ENCODE results near the gene PHF19.

The PHF19 gene

GRCh38 chr9:120866651-120867050 is 10.3 kb downstream of the PHF19 start:
- TF ChIP-seq POLR2AphosphoS5 (IDR thresholded peaks at IDR 0.05; ENCODE audit: borderline replicate concordance, low read depth, low read length) = no peak
- no peak for TF ChIP-seq EZH2 (IDR thresholded peaks at IDR 0.05)
- TF ChIP-seq FOXP2 (optimal IDR thresholded peaks at IDR 0.05; ENCODE audit: control extremely low read depth, extremely low read length, insufficient read depth) = no peak
- no peak overlapping the region for H3K4me3 ChIP-seq
- H3K36me3 ChIP-seq (ENCODE audit: insufficient read depth, low read length) = no peaks in the 10 kb centered on the region; the same call in 1 of the 2 replicates

GRCh38 chr9:120865809-120866208 is 11.2 kb downstream of the PHF19 start:
- Histone ChIP-seq H3K36me3 (ENCODE audit: insufficient read depth, low read length) (no peaks in the 10 kb centered on the region; the same call in 1 of the 2 replicates), H3K4me3 (no peak overlapping the region), H3K9me3 (ENCODE audit: low read depth, low read length) (no peaks in the 10 kb centered on the region), H3K9ac (ENCODE audit: insufficient read length) (no peak overlapping the region), H3K27ac (no peak overlapping the region)
- TF ChIP-seq FOXP2 (optimal IDR thresholded peaks at IDR 0.05; ENCODE audit: control extremely low read depth, extremely low read length, insufficient read depth) = no peak
- no peak for DNase-seq (ENCODE audit: low read depth, low spot score)

More at GRCh38 chr9:120866651-120867050, 10.3 kb downstream of the PHF19 start:
- Histone ChIP-seq H3K9ac (ENCODE audit: insufficient read length) (no peak overlapping the region), H3K9me3 (ENCODE audit: low read depth, low read length) (no peaks in the 10 kb centered on the region), H3K27ac (no peak overlapping the region)
- no peak for DNase-seq (ENCODE audit: low read depth, low spot score)

- H3K4me3 ChIP-seq = no peak overlapping the region
- peaks cover 3% of the 10 kb centered on the region for H3K36me3 ChIP-seq (ENCODE audit: insufficient read depth, low read length)
- DNase-seq (ENCODE audit: low read depth, low spot score) = no peak
- no peaks in the 10 kb centered on the region for H3K9me3 ChIP-seq (ENCODE audit: low read depth, low read length)
- no peak overlapping the region for H3K9ac ChIP-seq (ENCODE audit: insufficient read length)
- H3K27ac ChIP-seq = no peak overlapping the region
- TF ChIP-seq POLR2AphosphoS5 (IDR thresholded peaks at IDR 0.05; ENCODE audit: borderline replicate concordance, low read depth, low read length) (no peak), EZH2 (IDR thresholded peaks at IDR 0.05) (no peak), FOXP2 (optimal IDR thresholded peaks at IDR 0.05; ENCODE audit: control extremely low read depth, extremely low read length, insufficient read depth) (no peak)
These were observed 11.8 kb downstream of the PHF19 start for GRCh38 chr9:120865176-120865575.

GRCh38 chr9:120864719-120865118 is 12.3 kb downstream of the PHF19 start:
- Histone ChIP-seq H3K9ac (ENCODE audit: insufficient read length) (no peak overlapping the region), H3K36me3 (ENCODE audit: insufficient read depth, low read length) (peaks cover 7% of the 10 kb centered on the region), H3K27ac (no peak overlapping the region), H3K4me3 (no peak overlapping the region), H3K9me3 (ENCODE audit: low read depth, low read length) (no peaks in the 10 kb centered on the region)
- no peak for DNase-seq (ENCODE audit: low read depth, low spot score)
- TF ChIP-seq EZH2 (IDR thresholded peaks at IDR 0.05) = no peak
- TF ChIP-seq POLR2AphosphoS5 (IDR thresholded peaks at IDR 0.05; ENCODE audit: borderline replicate concordance, low read depth, low read length) = no peak
- no peak for TF ChIP-seq FOXP2 (optimal IDR thresholded peaks at IDR 0.05; ENCODE audit: control extremely low read depth, extremely low read length, insufficient read depth)

DNA sequence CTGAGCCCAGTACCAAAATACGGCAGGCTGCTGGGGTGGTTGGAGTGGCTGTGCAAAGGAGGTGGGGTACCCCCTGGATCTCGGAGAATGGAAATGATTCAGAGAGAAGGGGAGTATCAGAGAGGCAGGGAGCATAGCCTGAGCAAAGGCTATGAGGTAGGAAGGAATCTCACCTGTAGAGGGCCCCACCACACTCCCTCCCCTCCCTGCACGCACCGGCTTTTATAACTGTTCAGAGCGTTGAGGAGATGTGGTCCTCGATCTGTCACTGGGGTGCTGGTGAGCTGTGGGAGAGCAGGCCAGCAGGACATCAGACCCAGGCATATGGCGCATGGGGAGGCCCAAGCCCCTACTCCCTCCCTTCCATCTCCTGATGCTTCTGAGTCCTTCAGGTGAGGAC is 13.2 kb downstream of the PHF19 start:
- H3K9me3 ChIP-seq (ENCODE audit: low read depth, low read length) = no peaks in the 10 kb centered on the region
- peaks cover 7% of the 10 kb centered on the region for H3K36me3 ChIP-seq (ENCODE audit: insufficient read depth, low read length)
- no peak overlapping the region for H3K4me3 ChIP-seq
- no peak overlapping the region for H3K27ac ChIP-seq
- DNase-seq (ENCODE audit: low read depth, low spot score) = no peak
- TF ChIP-seq POLR2AphosphoS5 (IDR thresholded peaks at IDR 0.05; ENCODE audit: borderline replicate concordance, low read depth, low read length) (no peak), EZH2 (IDR thresholded peaks at IDR 0.05) (no peak), FOXP2 (optimal IDR thresholded peaks at IDR 0.05; ENCODE audit: control extremely low read depth, extremely low read length, insufficient read depth) (no peak)
- no peak overlapping the region for H3K9ac ChIP-seq (ENCODE audit: insufficient read length)

GRCh38 chr9:120862452-120862851 is 14.5 kb downstream of the PHF19 start:
- H3K9me3 ChIP-seq (ENCODE audit: low read depth, low read length) = no peaks in the 10 kb centered on the region
- TF ChIP-seq FOXP2 (optimal IDR thresholded peaks at IDR 0.05; ENCODE audit: control extremely low read depth, extremely low read length, insufficient read depth) (no peak), POLR2AphosphoS5 (IDR thresholded peaks at IDR 0.05; ENCODE audit: borderline replicate concordance, low read depth, low read length) (no peak), EZH2 (IDR thresholded peaks at IDR 0.05) (no peak)

GRCh38 chr9:120861935-120862334 is 15.1 kb downstream of the PHF19 start:
- H3K4me3 ChIP-seq = no peak overlapping the region
- peaks cover 7% of the 10 kb centered on the region for H3K36me3 ChIP-seq (ENCODE audit: insufficient read depth, low read length)
- H3K9me3 ChIP-seq (ENCODE audit: low read depth, low read length) = no peaks in the 10 kb centered on the region
- no peak overlapping the region for H3K27ac ChIP-seq
- H3K9ac ChIP-seq (ENCODE audit: insufficient read length) = no peak overlapping the region
- TF ChIP-seq POLR2AphosphoS5 (IDR thresholded peaks at IDR 0.05; ENCODE audit: borderline replicate concordance, low read depth, low read length) = no peak
- no peak for TF ChIP-seq EZH2 (IDR thresholded peaks at IDR 0.05)
- TF ChIP-seq FOXP2 (optimal IDR thresholded peaks at IDR 0.05; ENCODE audit: control extremely low read depth, extremely low read length, insufficient read depth) = no peak
- no peak for DNase-seq (ENCODE audit: low read depth, low spot score)

More at GRCh38 chr9:120862452-120862851, 14.5 kb downstream of the PHF19 start:
- no peak overlapping the region for H3K27ac ChIP-seq
- peaks cover 7% of the 10 kb centered on the region for H3K36me3 ChIP-seq (ENCODE audit: insufficient read depth, low read length)
- H3K9ac ChIP-seq (ENCODE audit: insufficient read length) = no peak overlapping the region
- no peak for DNase-seq (ENCODE audit: low read depth, low spot score)
- no peak overlapping the region for H3K4me3 ChIP-seq

DNA sequence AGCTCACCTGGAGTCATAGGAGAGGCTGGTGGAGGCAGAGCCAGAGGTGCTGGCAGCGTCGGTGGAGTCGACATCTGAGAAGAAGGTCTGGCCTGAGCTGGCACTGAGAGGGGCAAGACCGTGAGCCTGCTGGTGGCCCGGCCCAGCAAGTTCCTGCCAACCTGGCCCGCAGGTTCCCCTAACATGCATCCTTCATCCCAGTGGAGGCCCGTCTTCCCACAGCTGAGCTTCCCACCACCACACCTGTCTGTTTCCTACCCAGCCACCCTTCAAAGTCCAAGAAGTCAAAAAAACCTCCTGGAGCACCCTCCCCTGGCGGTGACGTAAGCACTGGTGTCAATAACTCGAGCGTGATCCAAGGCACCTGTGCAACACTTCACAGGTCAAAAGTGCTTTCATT is 16.9 kb downstream of the PHF19 start:
- TF ChIP-seq FOXP2 (optimal IDR thresholded peaks at IDR 0.05; ENCODE audit: control extremely low read depth, extremely low read length, insufficient read depth) (no peak), POLR2AphosphoS5 (IDR thresholded peaks at IDR 0.05; ENCODE audit: borderline replicate concordance, low read depth, low read length) (no peak), EZH2 (IDR thresholded peaks at IDR 0.05) (no peak)
- Histone ChIP-seq H3K27ac (no peak overlapping the region), H3K9me3 (ENCODE audit: low read depth, low read length) (no peaks in the 10 kb centered on the region), H3K4me3 (no peak overlapping the region), H3K36me3 (ENCODE audit: insufficient read depth, low read length) (peaks cover 7% of the 10 kb centered on the region), H3K9ac (ENCODE audit: insufficient read length) (no peak overlapping the region)
- no peak for DNase-seq (ENCODE audit: low read depth, low spot score)

DNA sequence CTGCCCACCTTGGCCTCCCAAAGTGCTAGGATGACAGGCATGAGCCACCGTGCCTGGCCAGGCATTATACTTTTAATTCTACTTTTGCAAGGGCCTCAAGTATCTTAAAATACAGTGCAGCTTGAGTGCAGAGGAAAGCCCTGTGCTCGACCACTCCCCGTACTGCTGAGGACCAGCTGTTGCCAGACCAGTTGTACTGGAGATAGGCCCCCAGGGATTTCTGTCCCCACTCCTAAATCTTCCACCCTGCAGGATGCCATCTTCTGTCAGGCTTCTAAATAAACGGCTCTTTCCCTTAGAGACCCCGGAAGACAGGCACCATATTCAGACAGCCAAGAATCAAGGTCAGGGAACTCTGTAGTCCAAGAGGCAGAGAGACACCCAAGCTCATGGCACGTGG is 17.6 kb downstream of the PHF19 start:
- Histone ChIP-seq H3K36me3 (ENCODE audit: insufficient read depth, low read length) (peaks cover 7% of the 10 kb centered on the region), H3K4me3 (no peak overlapping the region)

More for the DNA sequence above, 17.6 kb downstream of the PHF19 start:
- Histone ChIP-seq H3K27ac (no peak overlapping the region), H3K9ac (ENCODE audit: insufficient read length) (no peak overlapping the region), H3K9me3 (ENCODE audit: low read depth, low read length) (no peaks in the 10 kb centered on the region)
- TF ChIP-seq EZH2 (IDR thresholded peaks at IDR 0.05) = no peak
- TF ChIP-seq POLR2AphosphoS5 (IDR thresholded peaks at IDR 0.05; ENCODE audit: borderline replicate concordance, low read depth, low read length) = no peak
- TF ChIP-seq FOXP2 (optimal IDR thresholded peaks at IDR 0.05; ENCODE audit: control extremely low read depth, extremely low read length, insufficient read depth) = no peak
- DNase-seq (ENCODE audit: low read depth, low spot score) = no peak
